HG03139 (cell line): ENCODE data around the gene RNF220.

ENCODE experiments used
- ATAC-seq: cut with Tn5 transposase; IDR thresholded peaks from one replicate; pipeline ENCODE4 v1.9.1; 2021; ENCODE audit not compliant: unreplicated experiment

The RNF220 gene

GRCh38 chr1:44431861-44432260, 26.8 kb downstream of the RNF220 start:
- no peak for ATAC-seq

GRCh38 chr1:44433209-44433608, 28.2 kb downstream of the RNF220 start:
- ATAC-seq, result no peak

- no peak for ATAC-seq
Measured at GRCh38 chr1:44436401-44437106, 31.5 kb downstream of the RNF220 start.

- no peak for ATAC-seq
Measured at GRCh38 chr1:44437107-44437716, 32.2 kb downstream of the RNF220 start.

- no peak for ATAC-seq
Measured at GRCh38 chr1:44442791-44443190, 37.7 kb downstream of the RNF220 start.

- ATAC-seq, result no peak
Measured at GRCh38 chr1:44447051-44447810, 42.2 kb downstream of the RNF220 start.

- no peak for ATAC-seq
Measured at GRCh38 chr1:44453798-44454349, 48.8 kb downstream of the RNF220 start.

- ATAC-seq, result no peak
Measured at GRCh38 chr1:44454704-44455103, 49.6 kb downstream of the RNF220 start.

GRCh38 chr1:44460107-44460882, 55.2 kb downstream of the RNF220 start:
- ATAC-seq, result no peak

GRCh38 chr1:44464361-44464760, 59.3 kb downstream of the RNF220 start:
- no peak for ATAC-seq

GRCh38 chr1:44467566-44467965, 62.5 kb downstream of the RNF220 start:
- no peak for ATAC-seq

GRCh38 chr1:44471911-44472453, 66.9 kb downstream of the RNF220 start:
- ATAC-seq, result no peak

- no peak for ATAC-seq
Measured at GRCh38 chr1:44472620-44473525, 67.8 kb downstream of the RNF220 start.

GRCh38 chr1:44476891-44477290, 71.8 kb downstream of the RNF220 start:
- ATAC-seq, result no peak

- ATAC-seq, result no peak
Measured at GRCh38 chr1:44481701-44482100, 76.6 kb downstream of the RNF220 start.

GRCh38 chr1:44483089-44483874, 78.2 kb downstream of the RNF220 start:
- no peak for ATAC-seq

GRCh38 chr1:44484155-44484688, 79.2 kb downstream of the RNF220 start:
- no peak for ATAC-seq

- no peak for ATAC-seq
Measured at GRCh38 chr1:44485229-44485933, 80.3 kb downstream of the RNF220 start.
